Measurements from ENCODE around the gene BCHE.

DNA sequence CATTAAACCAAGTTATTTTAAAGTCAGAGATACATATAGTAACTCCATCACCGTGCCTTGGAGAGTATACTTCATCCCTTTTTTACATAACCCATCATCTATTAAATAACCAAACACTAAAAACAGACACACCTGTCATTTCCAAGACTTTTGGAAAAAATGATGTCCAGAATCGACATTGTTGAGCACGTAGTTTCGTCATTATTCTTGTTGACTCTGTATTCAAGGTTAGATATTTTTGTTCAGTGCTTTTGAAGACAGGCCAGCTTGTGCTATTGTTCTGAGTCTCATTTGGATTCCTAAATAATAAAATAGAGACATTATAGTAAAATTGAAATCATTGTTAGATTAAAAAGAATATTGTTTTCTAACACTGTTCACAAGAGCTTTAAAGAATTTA is 51.2 kb downstream of the BCHE start:
- TF ChIP-seq, protein P1, sequence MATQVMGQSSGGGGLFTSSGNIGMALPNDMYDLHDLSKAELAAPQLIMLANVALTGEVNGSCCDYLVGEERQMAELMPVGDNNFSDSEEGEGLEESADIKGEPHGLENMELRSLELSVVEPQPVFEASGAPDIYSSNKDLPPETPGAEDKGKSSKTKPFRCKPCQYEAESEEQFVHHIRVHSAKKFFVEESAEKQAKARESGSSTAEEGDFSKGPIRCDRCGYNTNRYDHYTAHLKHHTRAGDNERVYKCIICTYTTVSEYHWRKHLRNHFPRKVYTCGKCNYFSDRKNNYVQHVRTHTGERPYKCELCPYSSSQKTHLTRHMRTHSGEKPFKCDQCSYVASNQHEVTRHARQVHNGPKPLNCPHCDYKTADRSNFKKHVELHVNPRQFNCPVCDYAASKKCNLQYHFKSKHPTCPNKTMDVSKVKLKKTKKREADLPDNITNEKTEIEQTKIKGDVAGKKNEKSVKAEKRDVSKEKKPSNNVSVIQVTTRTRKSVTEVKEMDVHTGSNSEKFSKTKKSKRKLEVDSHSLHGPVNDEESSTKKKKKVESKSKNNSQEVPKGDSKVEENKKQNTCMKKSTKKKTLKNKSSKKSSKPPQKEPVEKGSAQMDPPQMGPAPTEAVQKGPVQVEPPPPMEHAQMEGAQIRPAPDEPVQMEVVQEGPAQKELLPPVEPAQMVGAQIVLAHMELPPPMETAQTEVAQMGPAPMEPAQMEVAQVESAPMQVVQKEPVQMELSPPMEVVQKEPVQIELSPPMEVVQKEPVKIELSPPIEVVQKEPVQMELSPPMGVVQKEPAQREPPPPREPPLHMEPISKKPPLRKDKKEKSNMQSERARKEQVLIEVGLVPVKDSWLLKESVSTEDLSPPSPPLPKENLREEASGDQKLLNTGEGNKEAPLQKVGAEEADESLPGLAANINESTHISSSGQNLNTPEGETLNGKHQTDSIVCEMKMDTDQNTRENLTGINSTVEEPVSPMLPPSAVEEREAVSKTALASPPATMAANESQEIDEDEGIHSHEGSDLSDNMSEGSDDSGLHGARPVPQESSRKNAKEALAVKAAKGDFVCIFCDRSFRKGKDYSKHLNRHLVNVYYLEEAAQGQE (IDR thresholded peaks at IDR 0.05; ENCODE audit: insufficient read depth in 1 of 2, low read depth in 2 of 2, low read length in 2 of 2), result no peak
- TF ChIP-seq TAF1 (IDR thresholded peaks at IDR 0.05; ENCODE audit: borderline replicate concordance, insufficient read depth, low read length), result no peak
- TF ChIP-seq POLR2AphosphoS5 (IDR thresholded peaks at IDR 0.05; ENCODE audit: low read depth, low read length), result no peak
- no peak for TF ChIP-seq SIN3A (IDR thresholded peaks at IDR 0.05; ENCODE audit: borderline replicate concordance, insufficient read depth, low read length)
- TF ChIP-seq FOXP2 (optimal IDR thresholded peaks at IDR 0.05; ENCODE audit: borderline replicate concordance, extremely low read depth, extremely low read length, insufficient read depth), result no peak
